ENCODE measurements around the gene ITPR3.

DNA sequence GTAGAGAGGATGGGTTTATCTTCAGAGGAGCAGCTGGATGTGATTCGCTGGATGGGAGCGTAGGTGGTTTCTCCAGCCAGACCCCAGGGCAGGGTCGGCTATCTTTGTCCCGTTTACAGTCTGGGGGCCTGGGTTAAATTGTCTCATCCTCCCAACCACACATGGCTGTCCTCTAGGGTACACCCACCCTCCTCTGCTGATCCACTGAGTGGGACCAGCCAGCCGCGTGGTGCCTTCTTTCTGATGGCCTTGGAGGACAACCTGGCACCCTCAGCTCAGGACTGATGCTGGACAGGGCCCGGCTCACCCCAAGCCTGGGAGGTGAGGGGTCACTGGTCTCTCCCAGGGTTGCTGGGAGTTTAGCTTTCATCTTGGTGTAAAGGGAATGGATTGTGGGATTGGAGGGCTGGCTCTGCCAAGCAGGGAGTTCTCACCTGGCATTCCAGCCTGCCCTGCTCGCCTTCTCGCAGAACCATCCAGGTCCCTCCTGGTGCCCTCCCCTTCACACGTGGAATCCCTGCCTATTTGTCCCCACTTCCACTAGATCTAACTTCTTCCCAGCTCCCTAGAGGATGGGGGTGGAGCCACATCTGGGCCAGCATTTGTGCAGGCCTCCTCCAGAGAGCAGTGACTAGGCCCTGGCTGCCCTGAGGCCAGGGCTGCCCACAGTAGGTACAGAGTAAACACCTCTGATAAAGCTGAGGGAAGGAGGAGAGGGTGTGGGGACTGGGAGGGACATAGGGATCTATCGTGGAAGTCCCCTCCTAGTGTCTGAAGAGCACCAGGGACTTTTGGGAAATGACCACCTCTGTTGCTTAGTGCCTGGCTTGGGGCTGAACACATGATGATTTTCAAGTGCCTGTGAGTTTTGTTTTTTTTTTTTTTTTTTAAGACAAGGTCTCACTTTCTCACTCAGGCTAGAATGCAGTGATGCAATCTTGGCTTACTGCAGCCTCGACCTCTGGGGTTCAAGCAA lies 1.6 kb downstream of the ITPR3 start:
- TF ChIP-seq, protein P1, sequence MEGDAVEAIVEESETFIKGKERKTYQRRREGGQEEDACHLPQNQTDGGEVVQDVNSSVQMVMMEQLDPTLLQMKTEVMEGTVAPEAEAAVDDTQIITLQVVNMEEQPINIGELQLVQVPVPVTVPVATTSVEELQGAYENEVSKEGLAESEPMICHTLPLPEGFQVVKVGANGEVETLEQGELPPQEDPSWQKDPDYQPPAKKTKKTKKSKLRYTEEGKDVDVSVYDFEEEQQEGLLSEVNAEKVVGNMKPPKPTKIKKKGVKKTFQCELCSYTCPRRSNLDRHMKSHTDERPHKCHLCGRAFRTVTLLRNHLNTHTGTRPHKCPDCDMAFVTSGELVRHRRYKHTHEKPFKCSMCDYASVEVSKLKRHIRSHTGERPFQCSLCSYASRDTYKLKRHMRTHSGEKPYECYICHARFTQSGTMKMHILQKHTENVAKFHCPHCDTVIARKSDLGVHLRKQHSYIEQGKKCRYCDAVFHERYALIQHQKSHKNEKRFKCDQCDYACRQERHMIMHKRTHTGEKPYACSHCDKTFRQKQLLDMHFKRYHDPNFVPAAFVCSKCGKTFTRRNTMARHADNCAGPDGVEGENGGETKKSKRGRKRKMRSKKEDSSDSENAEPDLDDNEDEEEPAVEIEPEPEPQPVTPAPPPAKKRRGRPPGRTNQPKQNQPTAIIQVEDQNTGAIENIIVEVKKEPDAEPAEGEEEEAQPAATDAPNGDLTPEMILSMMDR (IDR thresholded peaks at IDR 0.05): no peak
- no peak for TF ChIP-seq POLR2AphosphoS5 (IDR thresholded peaks at IDR 0.05)

Data from prostate gland (tissue), 2 donors.